ENCODE data around the gene TRDN. TPM values are rescaled to one million over a fixed set of nuclear protein-coding genes. Genes with fewer than 3 reads are reported as not detected.

TRDN gene
- total RNA-seq, 1 experiment from 2014 or later, result 10.4 TPM

DNA sequence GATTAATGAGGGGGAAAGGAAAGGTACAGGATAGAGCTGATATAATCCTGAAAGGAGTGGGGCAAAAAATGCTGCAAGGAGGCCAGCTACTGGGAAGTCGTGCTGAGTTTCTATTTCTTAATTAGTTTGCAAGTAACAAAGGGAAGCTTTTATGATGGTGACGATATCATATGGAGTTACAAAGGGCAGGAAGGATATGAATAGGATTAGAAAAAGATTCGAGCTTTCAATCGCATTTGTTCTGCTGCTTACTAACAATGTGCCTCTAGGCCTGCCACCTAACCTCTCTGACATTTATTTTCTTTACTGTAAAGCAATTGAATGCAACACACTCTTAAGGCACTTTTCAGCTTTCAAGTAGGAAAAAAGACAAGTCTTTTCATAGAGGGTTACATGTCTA, 421.5 kb downstream of the TRDN start:
- Histone ChIP-seq H3K4ac (ENCODE audit: low read depth, low read length) (no peak overlapping the region), H4K20me1 (ENCODE audit: control insufficient read depth, insufficient read depth, insufficient read length) (no peaks in the 10 kb centered on the region), H3T11ph (ENCODE audit: low read length) (no peak overlapping the region), H4K8ac (replicated peaks; ENCODE audit: insufficient read length, low read depth, low read length) (no peak overlapping the region), H3K18ac (ENCODE audit: insufficient read length, low read depth, low read length) (no peak overlapping the region), H3K9ac (ENCODE audit: extremely low read depth, insufficient read length, low read length) (no peak overlapping the region), H3K4me2 (ENCODE audit: insufficient read depth, insufficient read length, low read length) (no peak overlapping the region), H3K4me1 (ENCODE audit: insufficient read depth, low read length) (no peaks in the 10 kb centered on the region; the same call in 1 of the 2 replicates), H3K56ac (ENCODE audit: insufficient read length, low read depth, low read length) (no peak overlapping the region), H3K79me1 (ENCODE audit: insufficient read depth, low read depth, low read length, poor library complexity, severe bottlenecking) (no peaks in the 10 kb centered on the region), H3K23me2 (ENCODE audit: insufficient read length, low read depth, low read length, poor library complexity, severe bottlenecking) (no peaks in the 10 kb centered on the region), H3K79me2 (ENCODE audit: insufficient read depth, low read length) (no peaks in the 10 kb centered on the region), H3K23ac (ENCODE audit: insufficient read length, low read depth, low read length) (no peak overlapping the region), H2AK5ac (ENCODE audit: insufficient read length, low read length) (no peak overlapping the region), H2BK20ac (ENCODE audit: low read depth, low read length, poor library complexity, severe bottlenecking) (no peak overlapping the region), H3K27me3 (ENCODE audit: insufficient read depth, low read length) (no peaks in the 10 kb centered on the region), H3K14ac (ENCODE audit: insufficient read depth, low read length) (no peak overlapping the region), H2BK15ac (ENCODE audit: low read depth, low read length) (no peak overlapping the region), H3K27ac (ENCODE audit: insufficient read length, low read depth, low read length) (no peak overlapping the region), H2BK12ac (ENCODE audit: insufficient read length, low read depth, low read length) (no peak overlapping the region), H4K5ac (ENCODE audit: insufficient read length, low read depth, low read length) (no peak overlapping the region), H3K9me3 (ENCODE audit: control insufficient read depth, low read depth, low read length) (no peaks in the 10 kb centered on the region), H2BK120ac (ENCODE audit: low read depth, low read length, poor library complexity, severe bottlenecking) (no peak overlapping the region), H2AFZ (ENCODE audit: low read length) (no peak overlapping the region), H2BK5ac (ENCODE audit: insufficient read length, low read length) (no peak overlapping the region), H4K91ac (ENCODE audit: insufficient read length, low read depth, low read length) (no peak overlapping the region)
- H3K4me3 Mint-ChIP-seq, result 0 out of 5 replicates have a peak overlapping the region, but pooled peaks of 1 of the 2 experiments have one; percentile 10
- WGBS (ENCODE audit: extremely low coverage, insufficient read length, low lambda C conversion rate), result no CpG with 5 or more reads among the region's 4 CpGs
- peak overlapping the region in 1 of 3 experiments; percentile 22; a peak in 1 of 7 replicates for H3K27ac Mint-ChIP-seq
- TF ChIP-seq, protein P1, sequence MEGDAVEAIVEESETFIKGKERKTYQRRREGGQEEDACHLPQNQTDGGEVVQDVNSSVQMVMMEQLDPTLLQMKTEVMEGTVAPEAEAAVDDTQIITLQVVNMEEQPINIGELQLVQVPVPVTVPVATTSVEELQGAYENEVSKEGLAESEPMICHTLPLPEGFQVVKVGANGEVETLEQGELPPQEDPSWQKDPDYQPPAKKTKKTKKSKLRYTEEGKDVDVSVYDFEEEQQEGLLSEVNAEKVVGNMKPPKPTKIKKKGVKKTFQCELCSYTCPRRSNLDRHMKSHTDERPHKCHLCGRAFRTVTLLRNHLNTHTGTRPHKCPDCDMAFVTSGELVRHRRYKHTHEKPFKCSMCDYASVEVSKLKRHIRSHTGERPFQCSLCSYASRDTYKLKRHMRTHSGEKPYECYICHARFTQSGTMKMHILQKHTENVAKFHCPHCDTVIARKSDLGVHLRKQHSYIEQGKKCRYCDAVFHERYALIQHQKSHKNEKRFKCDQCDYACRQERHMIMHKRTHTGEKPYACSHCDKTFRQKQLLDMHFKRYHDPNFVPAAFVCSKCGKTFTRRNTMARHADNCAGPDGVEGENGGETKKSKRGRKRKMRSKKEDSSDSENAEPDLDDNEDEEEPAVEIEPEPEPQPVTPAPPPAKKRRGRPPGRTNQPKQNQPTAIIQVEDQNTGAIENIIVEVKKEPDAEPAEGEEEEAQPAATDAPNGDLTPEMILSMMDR (conservative IDR thresholded peaks at IDR 0.05), result no peak
- DNase-seq, result no peak
- peaks cover 10 to 20% of the 10 kb centered on the region in 2 experiments for H3K4me1 Mint-ChIP-seq
- no peaks in the 10 kb centered on the region for H3K36me3 Mint-ChIP-seq (ENCODE audit: insufficient read depth in 1 of 3, low read depth in 3 of 3)
- H3K9me3 Mint-ChIP-seq, result no peaks in the 10 kb centered on the region; a peak in 1 of 5 replicates
- no peaks in the 10 kb centered on the region for H3K27me3 Mint-ChIP-seq (ENCODE audit: low read depth)
